ENCODE results near the gene FOXO3B. TPM values are rescaled to one million over a fixed set of nuclear protein-coding genes. Genes with fewer than 3 reads are reported as not detected.
"Not testable (repeated sequence)": the region's sequence is repeated elsewhere in the genome, so short reads cannot be mapped to it uniquely, and the experiment has no call there.

Gene FOXO3B
- total and polyA plus RNA-seq, 8 donors, result 2.2 to 7.8 (median 5.8) TPM

GRCh38 chr17:18698473-18699103 lies 16.5 kb upstream of the FOXO3B start:
- DNase-seq; H3K27ac ChIP-seq; ATAC-seq; H3K27me3 ChIP-seq; H3K36me3 ChIP-seq; H3K9me3 ChIP-seq; intact Hi-C loops (cut with DNase I); H3K4me1 ChIP-seq: not testable (repeated sequence)
- H3K4me3 ChIP-seq, result peak overlapping the region; percentile 40 to 52

- DNase-seq; intact Hi-C loops (cut with DNase I); H3K4me1 ChIP-seq; H3K27me3 ChIP-seq; H3K27ac ChIP-seq; H3K36me3 ChIP-seq; H3K9me3 ChIP-seq; H3K4me3 ChIP-seq; ATAC-seq: not testable (repeated sequence)
Observed at GRCh38 chr17:18695143-18695542, 13.0 kb upstream of the FOXO3B start.

GRCh38 chr17:18682668-18683067 lies 554 bp upstream of the FOXO3B start:
- H3K27me3 ChIP-seq; DNase-seq; H3K27ac ChIP-seq; H3K36me3 ChIP-seq; intact Hi-C loops (cut with DNase I); H3K4me1 ChIP-seq; H3K9me3 ChIP-seq: not testable (repeated sequence)
- peak; percentile 9 for ATAC-seq
- peak overlapping the region; percentile 27 to 47 for H3K4me3 ChIP-seq

GRCh38 chr17:18677381-18677780 lies 4.7 kb downstream of the FOXO3B start:
- DNase-seq; ATAC-seq; H3K27me3 ChIP-seq; H3K4me3 ChIP-seq; H3K36me3 ChIP-seq; H3K27ac ChIP-seq; H3K4me1 ChIP-seq; H3K9me3 ChIP-seq; intact Hi-C loops (cut with DNase I): not testable (repeated sequence)

- H3K27me3 ChIP-seq; H3K4me1 ChIP-seq; H3K27ac ChIP-seq; intact Hi-C loops (cut with DNase I); H3K9me3 ChIP-seq; H3K36me3 ChIP-seq; ATAC-seq; H3K4me3 ChIP-seq; DNase-seq: not testable (repeated sequence)
Observed at GRCh38 chr17:18676928-18677327, 5.2 kb downstream of the FOXO3B start.

- H3K4me1 ChIP-seq; DNase-seq; H3K27ac ChIP-seq; H3K27me3 ChIP-seq; H3K4me3 ChIP-seq; ATAC-seq; intact Hi-C loops (cut with DNase I): not testable (repeated sequence)
- Histone ChIP-seq H3K9me3 (peaks cover 0 to 23% of the 10 kb centered on the region in 2 donors), H3K36me3 (peaks cover 0 to 27% of the 10 kb centered on the region in 2 donors)
Observed at GRCh38 chr17:18672395-18673227, 9.5 kb downstream of the FOXO3B start.

GRCh38 chr17:18668625-18669024 lies 13.5 kb downstream of the FOXO3B start:
- intact Hi-C loops (cut with DNase I); H3K4me1 ChIP-seq; DNase-seq; H3K4me3 ChIP-seq; H3K27ac ChIP-seq; ATAC-seq; H3K27me3 ChIP-seq: not testable (repeated sequence)
- H3K36me3 ChIP-seq, result peaks cover 0 to 27% of the 10 kb centered on the region in 2 donors
- peaks cover 0 to 52% of the 10 kb centered on the region in 2 donors for H3K9me3 ChIP-seq

GRCh38 chr17:18667535-18667934 lies 14.6 kb downstream of the FOXO3B start:
- DNase-seq; ATAC-seq; H3K4me1 ChIP-seq; intact Hi-C loops (cut with DNase I); H3K4me3 ChIP-seq; H3K27me3 ChIP-seq; H3K27ac ChIP-seq: not testable (repeated sequence)
- H3K36me3 ChIP-seq, result peaks cover 0 to 27% of the 10 kb centered on the region in 2 donors
- peaks cover 0 to 58% of the 10 kb centered on the region in 2 donors for H3K9me3 ChIP-seq

- H3K4me3 ChIP-seq; DNase-seq; H3K27me3 ChIP-seq; ATAC-seq; H3K27ac ChIP-seq; H3K4me1 ChIP-seq; intact Hi-C loops (cut with DNase I): not testable (repeated sequence)
- Histone ChIP-seq H3K36me3 (peaks cover 0 to 17% of the 10 kb centered on the region in 2 donors), H3K9me3 (peaks cover 0 to 64% of the 10 kb centered on the region in 2 donors)
Observed at GRCh38 chr17:18666326-18666725, 15.8 kb downstream of the FOXO3B start.

GRCh38 chr17:18661924-18662624 lies 20.0 kb downstream of the FOXO3B start:
- H3K27me3 ChIP-seq, DNase-seq: not testable (repeated sequence)

GRCh38 chr17:18650094-18650493 lies 32.0 kb downstream of the FOXO3B start:
- H3K4me3 ChIP-seq; H3K9me3 ChIP-seq; intact Hi-C loops (cut with DNase I); H3K27ac ChIP-seq; H3K27me3 ChIP-seq; DNase-seq; H3K36me3 ChIP-seq; H3K4me1 ChIP-seq; ATAC-seq: not testable (repeated sequence)

More at GRCh38 chr17:18661924-18662624, 20.0 kb downstream of the FOXO3B start:
- intact Hi-C loops (cut with DNase I); H3K4me1 ChIP-seq; H3K27ac ChIP-seq; ATAC-seq; H3K4me3 ChIP-seq; H3K36me3 ChIP-seq: not testable (repeated sequence)
- peaks cover 0 to 64% of the 10 kb centered on the region in 2 donors for H3K9me3 ChIP-seq

- intact Hi-C loops (cut with DNase I); H3K9me3 ChIP-seq; H3K4me3 ChIP-seq; H3K27ac ChIP-seq; H3K27me3 ChIP-seq; H3K36me3 ChIP-seq; DNase-seq; H3K4me1 ChIP-seq; ATAC-seq: not testable (repeated sequence)
Observed at GRCh38 chr17:18644291-18644690, 37.8 kb downstream of the FOXO3B start, which contains the start of gene TBC1D28. TSS of gene TBC1D28 (minus strand) at chr17:18644391. CDS start at chr17:18641352, 3,039 bp downstream.

GRCh38 chr17:18643124-18643523 lies 39.0 kb downstream of the FOXO3B start:
- ATAC-seq; DNase-seq; H3K4me1 ChIP-seq; H3K9me3 ChIP-seq; H3K27ac ChIP-seq; H3K27me3 ChIP-seq; H3K4me3 ChIP-seq; H3K36me3 ChIP-seq; intact Hi-C loops (cut with DNase I): not testable (repeated sequence)

All from left lung (tissue), 10 donors.